H9 (cell line): Measurements from ENCODE around the gene RANBP17. TPM values are rescaled to one million over a fixed set of nuclear protein-coding genes. Genes with fewer than 3 reads are reported as not detected.

Experiments used
- DNase-seq: peaks from one replicate; pipeline ENCODE4 v3.0.0-alpha.2; 2017
- H2AFZ ChIP-seq: one replicate; pipeline ENCODE4 v1.6.1; 2013; ENCODE audit warnings: mild to moderate bottlenecking, low read length, control low read depth, moderate library complexity
- H2AK5ac ChIP-seq: 2 replicates; pipeline ENCODE4 v1.6.1; 2013; ENCODE audit warnings: low read length, control low read depth, mixed read lengths; ENCODE audit not compliant: insufficient read length
- H2BK120ac ChIP-seq: one replicate; pipeline ENCODE4 v1.6.1; 2013; ENCODE audit warnings: low read depth, mild to moderate bottlenecking, low read length, control low read depth, inconsistent platforms; ENCODE audit not compliant: poor library complexity, severe bottlenecking
- H2BK12ac ChIP-seq: 2 replicates; pipeline ENCODE4 v1.6.1; 2013; ENCODE audit warnings: low read length, control low read depth, mixed read lengths, low read depth; ENCODE audit not compliant: insufficient read length
- H2BK15ac ChIP-seq: 2 replicates; pipeline ENCODE4 v1.6.1; 2013; ENCODE audit warnings: low read depth, low read length, control low read depth
- H2BK20ac ChIP-seq: one replicate; pipeline ENCODE4 v1.6.1; 2013; ENCODE audit warnings: low read depth, mild to moderate bottlenecking, low read length, control low read depth, inconsistent platforms; ENCODE audit not compliant: poor library complexity, severe bottlenecking
- H2BK5ac ChIP-seq: 2 replicates; pipeline ENCODE4 v1.6.1; 2013; ENCODE audit warnings: low read length, control low read depth, mixed read lengths; ENCODE audit not compliant: insufficient read length
- H3K14ac ChIP-seq: 2 replicates; pipeline ENCODE4 v1.6.1; 2013; ENCODE audit warnings: low read length, control low read depth; ENCODE audit not compliant: insufficient read depth
- H3K18ac ChIP-seq: 2 replicates; pipeline ENCODE4 v1.6.1; 2013; ENCODE audit warnings: low read depth, mild to moderate bottlenecking, mixed read lengths, low read length, control low read depth; ENCODE audit not compliant: insufficient read length
- H3K23ac ChIP-seq: 2 replicates; pipeline ENCODE4 v1.6.1; 2013; ENCODE audit warnings: low read length, control low read depth, mixed read lengths, low read depth; ENCODE audit not compliant: insufficient read length
- H3K23me2 ChIP-seq: 2 replicates; pipeline ENCODE4 v1.6.1; 2013; ENCODE audit warnings: low read depth, mild to moderate bottlenecking, mixed read lengths, low read length, control low read depth; ENCODE audit not compliant: insufficient read length, poor library complexity, severe bottlenecking
- H3K27ac ChIP-seq: 2 replicates; pipeline ENCODE4 v1.5.1; 2013; ENCODE audit warnings: low read length, control low read depth, mixed read lengths, low read depth; ENCODE audit not compliant: insufficient read length
- H3K27me3 ChIP-seq: 2 replicates; pipeline ENCODE4 v1.6.1; 2013; ENCODE audit warnings: low read length, control low read depth, inconsistent platforms; ENCODE audit not compliant: insufficient read depth
- H3K4ac ChIP-seq: 2 replicates; pipeline ENCODE4 v1.6.1; 2013; ENCODE audit warnings: low read depth, mild to moderate bottlenecking, control low read depth, inconsistent platforms, low read length, moderate library complexity
- H3K4me1 ChIP-seq: 2 replicates; pipeline ENCODE4 v1.6.1; 2013; ENCODE audit warnings: low read length, control low read depth, inconsistent platforms; ENCODE audit not compliant: insufficient read depth
- H3K4me2 ChIP-seq: 2 replicates; pipeline ENCODE4 v1.6.1; 2013; ENCODE audit warnings: low read length, control low read depth, mixed read lengths; ENCODE audit not compliant: insufficient read length, insufficient read depth
- H3K56ac ChIP-seq: 2 replicates; pipeline ENCODE4 v1.6.1; 2013; ENCODE audit warnings: low read depth, mild to moderate bottlenecking, mixed read lengths, low read length, control low read depth; ENCODE audit not compliant: insufficient read length
- H3K79me1 ChIP-seq: 2 replicates; pipeline ENCODE4 v1.6.1; 2013; ENCODE audit warnings: low read depth, mild to moderate bottlenecking, moderate library complexity, low read length, control low read depth, inconsistent platforms; ENCODE audit not compliant: insufficient read depth, poor library complexity, severe bottlenecking
- H3K79me2 ChIP-seq: 2 replicates; pipeline ENCODE4 v1.6.1; 2013; ENCODE audit warnings: low read length, control low read depth, inconsistent platforms; ENCODE audit not compliant: insufficient read depth
- H3K9ac ChIP-seq: 2 replicates; pipeline ENCODE4 v1.6.1; 2013; ENCODE audit warnings: low read length, control low read depth, mixed read lengths; ENCODE audit not compliant: insufficient read length; ENCODE audit errors: extremely low read depth
- H3K9me3 ChIP-seq: one replicate; pipeline ENCODE4 v1.6.1; 2013; ENCODE audit warnings: low read depth, low read length, inconsistent platforms; ENCODE audit not compliant: control insufficient read depth
- H3T11ph ChIP-seq: one replicate; pipeline ENCODE4 v1.6.1; 2013; ENCODE audit warnings: mild to moderate bottlenecking, low read length, control low read depth, inconsistent platforms
- H4K20me1 ChIP-seq: one replicate; pipeline ENCODE4 v1.6.1; 2013; ENCODE audit not compliant: control insufficient read depth, insufficient read length, insufficient read depth
- H4K5ac ChIP-seq: 2 replicates; pipeline ENCODE4 v1.6.1; 2013; ENCODE audit warnings: low read depth, mild to moderate bottlenecking, mixed read lengths, low read length, control low read depth; ENCODE audit not compliant: insufficient read length
- H4K8ac ChIP-seq: replicated peaks from 2 replicates; pipeline ENCODE4 v1.6.1; 2013; ENCODE audit warnings: low read length, control low read depth, mixed read lengths, low read depth; ENCODE audit not compliant: insufficient read length
- H4K91ac ChIP-seq: 2 replicates; pipeline ENCODE4 v1.6.1; 2013; ENCODE audit warnings: low read depth, mild to moderate bottlenecking, moderate library complexity, mixed read lengths, low read length, control low read depth; ENCODE audit not compliant: insufficient read length
- H3K27ac Mint-ChIP-seq, 3 experiments: 2 replicates in 2 of 3; 3 replicates in 1 of 3; pipeline ENCODE4 v1.8.0; 2020 to 2021; ENCODE audit warnings: mixed read lengths in 3 of 3, mild to moderate bottlenecking in 1 of 3, moderate library complexity in 1 of 3
- H3K27me3 Mint-ChIP-seq: 2 replicates; pipeline ENCODE4 v1.8.0; 2021; ENCODE audit warnings: low read depth, mild to moderate bottlenecking, moderate library complexity, mixed read lengths
- H3K36me3 Mint-ChIP-seq, 3 experiments: 2 replicates in 2 of 3; 3 replicates in 1 of 3; pipeline ENCODE4 v1.8.0; 2020 to 2021; ENCODE audit warnings: low read depth in 3 of 3, mixed read lengths in 3 of 3; ENCODE audit not compliant: insufficient read depth in 1 of 3
- H3K4me1 Mint-ChIP-seq, 2 experiments: 2 replicates each; pipeline ENCODE4 v1.8.0; 2020; ENCODE audit warnings: mixed read lengths in 2 of 2
- H3K4me3 Mint-ChIP-seq, 2 experiments: 2 replicates in 1 of 2; 3 replicates in 1 of 2; pipeline ENCODE4 v1.8.0; 2020 to 2021; ENCODE audit warnings: mild to moderate bottlenecking in 2 of 2, mixed read lengths in 2 of 2, moderate library complexity in 1 of 2
- H3K9me3 Mint-ChIP-seq, 2 experiments: 2 replicates in 1 of 2; 3 replicates in 1 of 2; pipeline ENCODE4 v1.8.0; 2020; ENCODE audit warnings: mild to moderate bottlenecking in 2 of 2, mixed read lengths in 2 of 2, moderate library complexity in 1 of 2
- CTCF ChIP-seq: fragments of 200-600 bp; sonication (generic); conservative IDR thresholded peaks from 3 replicates; pipeline ENCODE4 v1.8.0; 2021; ENCODE audit warnings: antibody characterized with exemption, mild to moderate bottlenecking
- WGBS: extraction: QIAGEN DNeasy Blood & Tissue Kit; methylation state at CpG from one replicate; pipeline ENCODE4 v1.1.7; 2013; ENCODE audit warnings: missing lambda C conversion rate, low lambda C conversion rate, mixed read lengths; ENCODE audit not compliant: insufficient read length; ENCODE audit errors: extremely low coverage; 5-methylcytosine and 5-hydroxymethylcytosine counted together
- total RNA-seq: library from RNA; stranded (reverse); gene quantifications from 2 replicates; pipeline ENCODE4 v1.2.1, GENCODE V29; 2021

Gene RANBP17
- total RNA-seq, 1 experiment from 2014 or later: 16.5 TPM

- Histone ChIP-seq H3K4ac (no peak overlapping the region), H3K18ac (no peak overlapping the region), H4K91ac (no peak overlapping the region), H3K4me1 (no peaks in the 10 kb centered on the region), H3K23me2 (no peaks in the 10 kb centered on the region), H3K9ac (no peak overlapping the region), H2BK5ac (no peak overlapping the region), H3K23ac (no peak overlapping the region), H2BK120ac (no peak overlapping the region), H3K56ac (no peak overlapping the region), H3K27me3 (no peaks in the 10 kb centered on the region), H4K5ac (no peak overlapping the region), H3K9me3 (no peaks in the 10 kb centered on the region), H2BK20ac (no peak overlapping the region), H4K8ac (no peak overlapping the region), H3T11ph (no peak overlapping the region), H3K27ac (no peak overlapping the region), H3K79me1 (no peaks in the 10 kb centered on the region), H2AK5ac (no peak overlapping the region), H3K14ac (no peak overlapping the region), H4K20me1 (no peaks in the 10 kb centered on the region), H2AFZ (no peak overlapping the region), H2BK15ac (no peak overlapping the region), H3K4me2 (no peak overlapping the region), H3K79me2 (no peaks in the 10 kb centered on the region), H2BK12ac (no peak overlapping the region)
- WGBS: no CpG with 5 or more reads among the region's 3 CpGs
- Mint-ChIP-seq H3K9me3 (no peaks in the 10 kb centered on the region), H3K27ac (no peak overlapping the region), H3K4me3 (no peak overlapping the region), H3K36me3 (no peaks in the 10 kb centered on the region), H3K4me1 (no peaks in the 10 kb centered on the region), H3K27me3 (no peaks in the 10 kb centered on the region)
- no peak for TF ChIP-seq CTCF
- DNase-seq: no peak
Measured at GRCh38 chr5:171270136-171270535, 408.3 kb downstream of the RANBP17 start.
